K562 (cell line): ENCODE data around the gene CHRNE.

Experiments
- JUNB ChIP-seq: fragments of 450-650 bp; formaldehyde crosslinking; conservative IDR thresholded peaks from 2 replicates; pipeline ENCODE4 v1.4.0; 2020; ENCODE audit warnings: mild to moderate bottlenecking
- ZKSCAN1 ChIP-seq: fragments of 150-350 bp; IDR thresholded peaks from 2 replicates; pipeline ENCODE4 v1.6.1; 2016; ENCODE audit warnings: low read depth, low read length

- TF ChIP-seq ZKSCAN1 (no peak), JUNB (no peak)
These were observed 47.3 kb upstream of the CHRNE start for GRCh38 chr17:4950075-4950745.
